ENCODE measurements around the gene AP1G1.
A peak's percentile ranks its signal among the peaks of the same experiment; 100 is the strongest.
"Not testable (repeated sequence)": the region's sequence is repeated elsewhere in the genome, so short reads cannot be mapped to it uniquely, and the experiment has no call there.

Gene AP1G1

DNA sequence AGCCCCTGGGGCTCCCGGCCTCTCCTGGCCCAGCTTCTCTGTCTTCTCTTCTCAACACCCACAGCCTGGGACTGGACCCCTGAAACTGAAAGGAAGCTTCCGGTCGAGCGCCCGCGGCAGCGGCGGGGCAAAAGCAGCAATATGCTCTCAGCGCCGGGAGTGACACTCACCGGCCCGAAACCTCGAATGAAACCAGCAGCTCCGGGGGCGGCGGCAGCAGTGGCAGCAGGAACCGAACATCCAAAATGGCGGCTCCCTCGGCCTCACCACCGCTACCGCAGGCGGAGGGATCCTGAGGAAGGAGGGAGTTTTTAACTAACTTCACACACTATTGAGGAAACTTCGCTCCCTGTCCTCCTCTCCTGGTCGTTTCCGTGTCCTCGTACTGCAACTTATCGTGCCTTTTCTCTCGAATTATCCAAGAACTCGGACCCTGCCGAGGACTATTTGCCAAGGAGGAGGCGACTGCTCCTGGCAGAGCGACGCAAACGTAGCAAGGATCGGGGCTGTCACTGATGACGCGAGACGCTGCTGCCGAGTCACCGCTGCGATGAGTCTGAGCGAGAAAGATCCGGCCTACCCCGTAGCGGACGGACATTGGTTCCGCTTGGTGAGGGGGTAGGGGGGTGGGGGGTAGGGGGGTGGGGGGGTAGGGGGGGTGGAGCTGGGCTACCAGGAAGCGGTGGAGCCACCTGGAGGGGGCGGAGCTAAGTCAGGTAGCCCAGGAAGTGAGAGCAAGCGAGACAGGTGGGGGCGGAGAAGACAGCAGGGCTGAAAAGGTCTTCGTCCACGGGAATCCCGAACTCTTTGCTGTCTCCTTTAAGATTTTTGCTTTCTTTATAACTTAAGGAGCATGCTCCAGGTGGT, at the start of gene AP1G1:
TSS of gene AP1G1 (minus strand) at position 242 of the 867 bp plus-strand sequence. CDS start 19,355 bp downstream, outside the sequence.
- DNase-seq (ENCODE audit: low spot score): peak; percentile 97

DNA sequence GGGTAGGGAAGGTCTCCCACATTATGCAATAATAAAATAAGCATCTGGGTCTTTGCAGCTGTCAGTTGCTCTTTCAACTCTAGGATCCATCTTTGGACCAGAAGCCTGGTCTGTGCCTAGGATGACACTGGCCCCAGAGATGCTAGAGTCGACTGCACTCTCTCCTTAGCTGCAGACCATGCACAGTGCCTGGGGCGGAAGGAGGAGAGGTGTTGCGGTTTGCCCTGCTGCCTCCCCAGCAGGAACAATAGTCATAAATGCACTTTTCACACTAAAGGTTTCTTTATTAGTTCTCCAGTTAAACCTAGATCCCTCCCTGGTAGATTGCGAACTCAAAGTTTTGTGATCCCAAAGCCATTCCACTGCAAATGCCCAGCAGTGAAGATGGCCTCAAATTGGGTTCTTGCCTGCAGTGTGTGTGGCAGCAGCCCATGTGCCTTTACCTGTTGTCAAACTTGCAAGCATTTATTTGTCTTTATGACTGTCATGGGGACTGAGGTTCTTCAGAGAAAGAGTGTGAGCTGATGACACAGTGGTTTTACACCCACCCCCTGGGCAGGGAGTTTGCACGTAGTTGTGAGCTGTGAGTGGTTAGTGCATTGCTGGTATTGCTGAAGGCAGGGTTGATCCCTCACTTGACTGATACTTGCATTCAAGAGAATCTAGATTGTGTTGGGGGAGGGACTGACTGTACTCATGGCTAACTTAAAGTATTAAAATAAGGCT, 47.5 kb upstream of the AP1G1 start:
- DNase-seq (ENCODE audit: low spot score): no peak

DNA sequence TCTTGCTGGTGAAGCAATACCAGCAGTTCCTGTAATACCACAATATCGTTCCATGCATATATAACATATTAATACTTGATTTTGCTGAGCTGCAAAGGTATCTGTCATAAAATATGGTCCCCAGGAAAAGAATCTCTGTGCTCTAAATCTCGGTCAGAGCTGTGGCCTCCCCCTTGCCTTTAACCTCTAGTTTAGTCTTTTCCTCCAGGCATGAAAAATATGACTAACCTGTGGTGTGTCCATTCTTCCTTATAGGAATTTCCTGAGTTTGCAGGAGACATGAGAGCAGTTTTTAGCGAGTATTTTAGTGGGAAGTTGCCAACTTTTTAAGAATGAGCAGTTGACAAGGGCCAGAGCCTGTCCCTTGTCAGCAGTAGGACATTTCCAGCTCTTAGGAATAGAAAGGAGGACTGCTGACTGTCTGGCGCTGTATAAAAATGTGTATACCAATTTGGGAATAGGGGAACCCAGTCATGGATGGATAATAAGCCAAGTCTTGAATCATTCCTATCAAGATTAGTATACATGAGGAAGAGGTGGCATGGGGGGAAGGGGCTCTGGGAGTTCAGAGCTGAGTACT, 45.8 kb upstream of the AP1G1 start:
- no peak for DNase-seq (ENCODE audit: low spot score)

DNA sequence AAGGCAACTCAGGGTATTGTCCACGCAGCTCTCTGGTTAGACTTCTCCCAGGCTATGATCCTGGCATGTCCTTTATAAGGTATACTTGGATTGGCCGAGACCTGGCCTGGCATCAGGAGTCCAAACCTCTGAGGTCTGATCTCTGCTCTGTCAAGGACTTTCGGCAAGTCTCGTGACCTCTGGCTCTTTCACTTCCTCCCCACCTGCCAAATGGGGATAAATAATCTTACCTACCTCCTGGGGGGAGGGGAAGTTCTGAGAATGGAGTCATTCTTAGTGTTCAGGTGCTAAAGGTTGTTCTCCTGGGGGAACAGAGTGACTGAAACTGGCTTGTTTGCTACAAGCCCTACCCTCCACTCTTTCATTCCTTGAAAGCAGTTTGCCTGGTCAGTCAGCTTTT, 44.8 kb upstream of the AP1G1 start:
- DNase-seq (ENCODE audit: low spot score): peak; percentile 48

DNA sequence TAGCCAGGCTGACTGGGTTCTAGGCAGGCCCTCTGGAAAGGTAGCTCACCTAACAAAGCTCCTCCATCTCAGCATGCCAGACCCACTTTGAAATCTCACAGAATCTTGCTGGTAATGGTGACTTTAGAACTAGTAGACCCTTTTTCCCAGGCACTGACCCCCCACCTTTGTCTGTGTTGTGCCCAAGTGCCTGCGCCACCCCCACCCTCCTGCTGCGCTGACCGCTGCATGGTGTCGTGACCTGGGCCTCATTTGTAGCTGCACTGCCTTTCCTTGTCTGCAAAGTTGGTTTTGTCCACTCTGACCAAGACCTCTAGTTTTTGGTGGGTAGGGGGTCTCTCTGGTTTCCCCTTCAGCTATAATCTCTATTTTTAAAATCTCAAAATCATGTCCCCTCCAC, 43.9 kb upstream of the AP1G1 start:
- no peak for DNase-seq (ENCODE audit: low spot score)

DNA sequence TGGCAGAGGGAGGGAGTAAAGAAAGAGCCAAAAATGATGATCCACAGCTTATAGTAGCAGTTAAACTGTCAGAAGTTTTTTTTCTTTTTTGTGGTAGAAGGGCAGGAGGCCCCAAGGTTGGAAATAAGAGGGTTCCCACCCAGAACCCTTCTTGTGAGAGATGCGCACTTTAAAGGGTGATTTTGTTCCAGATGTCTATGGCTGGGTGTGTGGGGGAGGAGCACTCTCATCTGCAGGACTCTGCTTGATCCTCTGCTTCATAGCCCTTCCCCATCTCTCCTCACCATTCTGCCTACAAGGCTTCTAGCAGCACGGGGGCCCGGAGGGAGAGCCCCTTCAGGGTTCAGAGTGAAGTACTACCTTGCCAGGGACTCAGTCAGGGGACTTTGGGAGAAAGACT, 43.5 kb upstream of the AP1G1 start:
- DNase-seq (ENCODE audit: low spot score): no peak

DNA sequence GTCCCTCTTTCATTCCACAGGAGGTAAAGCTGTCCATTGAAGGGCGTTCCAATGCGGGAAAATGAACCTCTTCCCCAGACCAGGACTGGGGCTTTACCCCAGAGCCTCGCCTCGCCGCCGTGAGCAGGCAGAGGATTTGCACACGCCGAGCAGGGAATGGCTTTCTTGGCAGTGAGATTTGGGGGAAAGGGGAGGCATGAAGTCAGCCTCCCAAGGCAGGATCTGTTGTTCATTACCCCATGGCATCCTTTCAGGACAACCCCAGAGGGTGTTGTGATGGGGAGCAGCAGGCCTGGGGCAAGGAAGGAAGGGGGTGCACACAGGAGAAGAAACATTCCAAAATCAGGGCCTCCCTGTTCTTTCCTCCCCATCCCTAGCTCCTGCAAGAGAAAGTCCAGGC, 43.1 kb upstream of the AP1G1 start:
- no peak for DNase-seq (ENCODE audit: low spot score)

DNA sequence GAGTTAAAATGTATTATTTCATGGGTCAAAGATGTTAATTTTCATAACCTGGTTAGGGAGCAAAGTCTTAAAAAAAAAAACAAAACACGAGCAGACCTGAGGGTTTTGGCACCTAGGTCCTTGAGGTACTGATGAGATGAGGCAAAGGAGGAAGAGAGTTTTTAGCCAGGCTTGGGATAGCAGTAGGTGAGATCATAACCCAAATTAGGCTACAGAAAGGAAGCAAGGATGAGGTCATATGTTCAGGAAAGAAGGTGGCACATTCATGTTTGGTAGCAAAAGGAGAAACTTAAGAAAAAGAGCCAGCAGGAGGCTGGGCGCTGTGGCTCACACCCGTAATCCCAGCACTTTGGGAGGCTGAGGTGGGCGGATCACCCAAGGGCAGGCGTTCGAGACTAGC, 40.0 kb upstream of the AP1G1 start:
- no peak for DNase-seq (ENCODE audit: low spot score)

DNA sequence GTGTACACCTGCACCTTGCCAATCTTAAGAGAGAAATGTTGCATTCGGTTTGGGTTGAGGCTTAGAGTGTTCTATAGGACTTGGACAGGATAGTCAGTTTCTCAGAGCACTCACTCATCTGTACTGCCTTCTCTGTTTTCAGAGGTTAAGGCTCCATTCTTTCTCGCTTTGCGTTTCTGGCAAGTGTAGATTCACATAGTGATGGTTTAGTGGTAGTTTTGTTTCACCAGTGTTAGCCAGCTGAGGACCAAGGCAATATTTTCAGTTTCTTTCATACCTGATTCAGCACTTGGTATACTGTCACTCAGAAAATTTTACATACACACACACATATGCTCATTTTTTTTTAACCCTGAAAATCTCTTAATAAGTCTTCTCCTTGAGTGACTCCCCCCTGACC, 38.5 kb upstream of the AP1G1 start:
- DNase-seq (ENCODE audit: low spot score): no peak

DNA sequence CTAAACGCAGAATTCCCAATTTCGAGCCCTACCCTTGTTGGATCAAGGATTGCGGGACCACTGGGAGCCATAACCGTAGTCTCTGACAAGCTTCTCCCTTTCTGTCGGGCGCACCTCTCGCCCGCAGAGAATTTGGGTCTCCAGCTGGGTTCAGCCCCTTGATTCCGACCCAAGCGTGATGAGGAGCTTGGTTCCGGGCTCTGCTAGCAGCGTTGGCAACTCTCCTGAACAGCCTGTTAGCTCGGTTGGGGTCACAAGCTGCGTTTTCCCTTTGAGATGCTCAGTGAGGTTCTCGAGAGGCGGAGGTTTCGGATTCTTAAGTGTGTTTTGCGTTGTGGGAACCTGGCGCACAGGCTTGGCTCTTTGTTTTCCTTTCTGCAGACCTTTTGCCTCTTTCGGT, 37.8 kb upstream of the AP1G1 start:
- DNase-seq (ENCODE audit: low spot score): peak; percentile 26

DNA sequence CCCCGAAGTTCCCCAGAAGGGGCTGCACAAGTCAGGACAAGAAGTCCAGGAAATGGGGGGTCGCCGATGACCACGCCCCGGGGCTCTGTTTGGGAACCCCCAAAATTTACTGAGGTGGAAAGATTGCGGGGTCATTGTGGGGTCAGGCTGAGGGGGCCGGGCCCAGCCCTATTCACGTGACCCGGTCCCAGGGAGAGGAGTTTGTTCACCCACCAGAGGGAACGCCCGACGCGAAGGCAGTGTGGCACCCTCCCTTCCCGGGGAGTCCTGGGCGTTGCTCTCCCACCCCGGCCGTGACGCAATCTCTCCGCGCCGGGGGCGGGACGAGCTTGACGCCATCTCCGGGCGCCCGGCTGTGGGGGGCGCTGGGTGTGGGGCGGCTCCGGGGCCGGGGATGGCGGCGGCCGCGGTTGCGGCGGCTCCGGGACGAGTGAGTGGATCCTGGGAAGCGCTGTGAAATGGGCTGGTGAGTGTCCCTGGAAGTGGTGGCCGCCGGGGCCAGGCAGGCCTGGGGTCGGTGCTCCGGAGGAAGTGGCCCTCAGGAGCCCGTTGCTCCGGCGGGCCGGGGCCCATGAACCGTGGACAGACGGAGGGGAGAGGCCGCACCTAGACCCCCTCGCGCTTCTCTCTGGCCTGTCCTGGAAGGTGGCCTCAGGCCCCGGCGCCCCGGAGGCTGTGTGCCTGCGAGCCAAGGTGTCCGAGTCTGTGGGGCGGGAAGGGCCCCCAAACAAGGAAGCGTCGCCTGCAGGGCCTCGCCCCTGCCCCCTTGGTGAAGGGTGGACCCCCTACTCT, 37.2 kb upstream of the AP1G1 start, which contains the start of gene ATXN1L:
TSS of gene ATXN1L (plus strand) at position 338 of the 792 bp plus-strand sequence. CDS start 3,765 bp downstream, outside the sequence.
- peak; percentile 94 for DNase-seq (ENCODE audit: low spot score)

DNA sequence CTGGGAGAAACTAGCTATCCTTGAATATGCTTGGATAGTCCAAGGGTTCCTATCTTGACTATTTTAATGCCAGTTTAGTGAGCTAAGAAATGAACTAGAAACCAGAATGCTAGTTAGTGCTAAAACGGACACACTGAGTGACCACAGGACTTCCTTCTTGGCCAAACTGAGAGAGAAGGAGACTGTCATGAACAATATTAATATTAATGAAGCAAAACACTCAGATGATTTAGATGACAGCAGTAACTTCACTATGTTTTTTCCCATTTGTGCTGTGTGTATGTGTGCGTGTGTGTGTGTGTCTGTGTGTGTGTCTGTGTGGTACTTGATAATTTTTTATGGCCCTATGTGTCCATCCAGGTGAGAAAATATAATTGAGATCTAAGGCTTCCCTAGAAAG, 34.9 kb upstream of the AP1G1 start:
- DNase-seq (ENCODE audit: low spot score): no peak

DNA sequence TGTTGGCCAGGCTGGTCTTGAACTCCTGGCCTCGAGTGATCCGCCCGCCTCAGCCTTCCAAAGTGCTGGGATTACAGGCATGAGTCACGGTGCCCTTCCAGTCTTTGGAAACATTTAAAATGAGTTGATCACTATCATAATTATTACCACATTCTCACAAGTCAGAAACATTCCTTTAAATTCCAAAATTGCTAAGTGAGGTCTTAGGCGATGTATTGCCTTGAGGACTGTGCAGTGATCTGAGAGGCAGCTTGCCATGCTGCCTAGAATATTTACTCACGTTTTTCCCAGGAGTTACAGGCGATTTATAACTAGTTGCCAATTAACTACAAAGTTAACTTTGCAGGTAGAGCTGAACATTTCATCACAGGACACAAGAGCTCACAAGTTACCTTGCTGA, 31.4 kb upstream of the AP1G1 start:
- no peak for DNase-seq (ENCODE audit: low spot score)

DNA sequence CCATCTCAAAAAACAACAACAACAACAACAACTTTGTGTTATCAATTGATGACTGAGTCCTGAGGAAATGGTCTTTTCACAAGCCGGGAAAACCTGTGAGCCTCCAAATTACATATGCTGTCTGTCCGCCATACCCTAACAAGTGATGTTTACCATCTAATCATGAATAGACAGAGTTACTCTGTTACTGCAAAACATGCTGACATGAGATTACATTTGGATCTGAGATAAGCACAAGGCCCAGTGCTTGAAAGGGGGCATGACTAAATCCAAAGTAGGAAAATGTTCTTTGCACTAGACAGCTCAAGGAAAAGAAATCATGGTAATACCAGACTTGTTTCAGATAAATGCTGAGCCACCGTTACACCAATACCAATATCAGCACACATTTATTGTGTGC, 28.5 kb upstream of the AP1G1 start:
- DNase-seq (ENCODE audit: low spot score): no peak

DNA sequence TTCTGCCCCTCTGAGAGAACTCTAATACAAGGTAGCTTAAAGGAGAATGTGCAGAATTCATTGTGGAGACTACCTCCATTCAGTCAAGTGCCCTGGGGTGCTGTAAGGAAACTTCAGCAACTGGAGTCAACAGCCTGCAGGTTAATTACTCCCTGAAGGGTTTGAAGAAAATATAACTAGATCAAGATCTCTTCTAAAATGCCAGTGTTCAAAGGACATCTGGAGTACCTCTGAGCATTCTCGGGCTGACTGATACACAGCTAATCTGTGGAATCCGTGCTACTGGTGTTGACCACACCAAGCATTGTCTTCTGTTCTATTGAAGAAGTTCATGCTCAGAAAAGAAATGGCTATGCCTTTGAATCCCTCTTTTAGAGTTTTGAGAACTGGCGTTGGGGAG, 25.7 kb upstream of the AP1G1 start:
- no peak for DNase-seq (ENCODE audit: low spot score)

DNA sequence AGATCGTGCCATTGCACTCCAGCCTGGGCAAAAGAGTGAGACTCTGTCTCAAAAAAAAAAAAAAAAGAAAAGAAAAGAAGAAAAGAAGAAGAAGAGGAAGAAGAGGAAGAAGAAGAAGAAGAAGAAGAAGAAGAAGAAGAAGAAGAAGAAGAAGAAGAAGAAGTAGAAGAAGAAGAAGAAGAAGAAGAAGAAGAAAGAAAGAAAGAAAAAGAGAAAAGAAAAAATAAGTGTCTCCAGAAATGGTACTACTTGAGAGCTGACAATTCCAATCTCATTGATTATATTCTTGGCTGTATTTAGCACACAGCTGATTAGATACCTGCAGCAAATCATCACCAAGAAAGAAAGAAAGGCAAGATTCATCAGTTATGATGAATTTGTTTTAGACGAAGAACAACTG, 23.5 kb upstream of the AP1G1 start:
- DNase-seq (ENCODE audit: low spot score): not testable (repeated sequence)

DNA sequence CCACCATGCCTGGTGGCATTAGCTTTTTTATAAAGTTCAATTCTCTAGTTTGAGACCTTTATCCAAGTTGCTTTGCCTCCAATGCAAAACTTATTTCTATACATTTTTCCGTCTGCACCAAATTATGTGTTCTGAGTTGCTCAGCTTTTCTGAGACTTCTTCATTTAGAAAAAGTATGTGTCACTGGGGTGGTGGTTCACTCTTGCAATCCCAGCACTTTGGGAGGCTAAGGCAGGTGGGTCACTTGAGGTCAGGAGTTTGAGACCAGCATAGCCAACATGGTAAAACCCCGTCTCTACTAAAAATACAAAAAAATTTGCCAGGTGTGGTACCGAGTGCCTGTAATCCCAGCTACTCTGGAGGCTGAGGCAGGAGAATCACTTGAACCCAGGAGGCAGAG, 23.1 kb upstream of the AP1G1 start:
- DNase-seq (ENCODE audit: low spot score): not testable (repeated sequence)

DNA sequence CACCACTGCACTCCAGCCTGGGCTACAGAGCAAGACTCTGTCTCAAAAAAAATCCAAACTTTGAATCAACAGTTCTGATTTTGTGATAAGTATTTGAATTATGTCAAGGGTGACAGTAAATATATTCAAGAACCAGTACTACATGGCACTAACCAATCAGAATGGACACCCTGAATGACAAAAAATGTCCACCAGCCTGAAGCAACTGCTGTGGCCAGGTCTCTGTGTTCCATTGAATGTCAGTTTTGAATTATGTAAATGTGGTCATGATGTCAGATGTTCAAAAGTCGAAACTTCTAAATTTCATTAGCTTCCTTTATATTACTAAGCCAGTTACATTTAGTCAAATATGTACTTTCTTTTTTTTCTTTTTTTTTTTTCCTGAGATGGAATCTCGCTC, 21.7 kb upstream of the AP1G1 start:
- no peak for DNase-seq (ENCODE audit: low spot score)

DNA sequence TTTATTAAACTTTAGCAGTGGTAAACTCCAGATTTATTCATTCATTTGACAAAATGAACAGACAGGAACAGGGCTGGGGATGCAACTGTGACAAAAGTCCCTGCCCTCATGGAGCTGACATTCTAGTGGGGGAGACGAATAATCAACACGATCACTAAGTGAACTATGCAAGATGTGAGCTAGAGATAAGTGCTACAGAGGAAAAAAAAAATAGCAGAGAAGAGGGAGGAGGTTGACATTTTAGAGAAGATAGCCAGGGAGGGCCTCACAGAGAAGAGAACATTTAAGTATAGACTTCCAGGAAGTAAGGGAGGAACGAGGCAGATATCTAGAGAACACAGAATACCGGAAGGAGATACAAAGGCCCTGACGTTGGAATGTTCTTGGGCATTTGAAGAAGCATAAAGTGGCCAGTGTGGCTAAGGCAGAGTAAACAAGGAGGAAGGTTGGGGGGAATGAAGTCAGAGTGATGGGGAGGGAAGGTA, 17.9 kb upstream of the AP1G1 start:
- DNase-seq (ENCODE audit: low spot score): no peak

DNA sequence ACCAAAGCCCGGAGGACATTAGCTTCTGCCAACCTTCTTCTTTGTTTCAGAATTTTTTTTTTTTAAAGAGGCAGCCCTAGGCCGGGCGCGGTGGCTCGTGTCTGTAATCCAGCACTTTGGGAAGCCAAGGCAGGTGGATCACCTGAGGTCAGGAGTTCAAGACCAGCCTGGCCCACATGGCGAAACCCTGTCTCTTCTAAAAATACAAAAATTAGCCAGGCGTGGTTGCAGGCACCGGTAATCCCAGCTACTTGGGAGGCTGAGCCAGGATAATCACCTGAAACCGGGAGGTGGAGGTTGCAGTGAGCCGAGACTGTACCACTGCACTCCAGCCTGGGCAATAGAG, 8.5 kb upstream of the AP1G1 start:
- DNase-seq (ENCODE audit: low spot score): not testable (repeated sequence)

DNA sequence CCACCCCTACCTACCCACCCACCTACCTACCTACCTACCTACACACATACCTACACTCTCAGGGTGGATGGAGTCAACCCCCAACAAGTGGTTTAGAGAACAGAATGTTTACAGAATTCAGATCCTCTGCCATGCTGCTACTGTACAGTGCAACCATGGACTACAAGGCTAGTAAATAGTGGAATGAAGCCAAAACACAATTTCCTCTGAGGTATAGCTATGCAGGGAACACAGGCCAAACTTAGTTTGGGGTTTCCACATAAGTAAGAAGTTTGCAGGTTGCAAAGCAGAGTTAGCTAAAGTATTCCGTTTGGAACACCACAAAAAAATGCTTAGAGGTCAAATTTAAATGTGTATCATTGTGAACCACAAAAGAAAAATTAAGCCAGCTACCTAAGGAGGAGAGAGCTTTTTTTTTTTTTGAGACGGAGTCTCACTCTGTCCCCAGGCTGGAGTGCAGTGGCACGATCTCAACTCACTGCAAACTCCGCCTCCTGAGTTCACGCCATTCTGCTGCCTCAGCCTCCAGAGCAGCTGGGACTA, 2.7 kb upstream of the AP1G1 start:
- no peak for DNase-seq (ENCODE audit: low spot score)

DNA sequence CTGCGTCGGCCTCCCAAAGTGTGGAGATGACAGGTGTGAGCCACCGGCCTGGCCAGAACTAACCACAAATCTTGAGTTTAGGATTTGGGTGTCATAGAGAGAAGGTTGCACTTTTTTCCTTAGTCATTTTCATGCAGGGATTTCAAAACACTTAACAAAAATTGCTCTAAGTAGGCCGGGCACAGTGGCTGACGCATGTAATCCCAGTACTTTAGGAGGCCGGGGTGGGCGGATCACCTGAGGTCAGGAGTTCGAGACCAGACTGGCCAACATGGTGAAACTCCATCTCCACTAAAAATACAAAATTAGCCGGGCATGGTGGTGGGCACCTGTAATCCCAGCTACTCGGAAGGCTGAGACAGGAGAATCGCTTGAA, 1.5 kb upstream of the AP1G1 start:
- DNase-seq (ENCODE audit: low spot score): not testable (repeated sequence)

Data from NAMALWA (cell line).